HG02885 (cell line): ENCODE data around the gene FERMT1.
"Not testable (repeated sequence)": the region's sequence is repeated elsewhere in the genome, so short reads cannot be mapped to it uniquely, and the experiment has no call there.

Experiments
- ATAC-seq: cut with Tn5 transposase; IDR thresholded peaks from one replicate; pipeline ENCODE4 v1.9.1; 2021; ENCODE audit warnings: mild to moderate bottlenecking; ENCODE audit not compliant: unreplicated experiment, poor library complexity

The FERMT1 gene

DNA sequence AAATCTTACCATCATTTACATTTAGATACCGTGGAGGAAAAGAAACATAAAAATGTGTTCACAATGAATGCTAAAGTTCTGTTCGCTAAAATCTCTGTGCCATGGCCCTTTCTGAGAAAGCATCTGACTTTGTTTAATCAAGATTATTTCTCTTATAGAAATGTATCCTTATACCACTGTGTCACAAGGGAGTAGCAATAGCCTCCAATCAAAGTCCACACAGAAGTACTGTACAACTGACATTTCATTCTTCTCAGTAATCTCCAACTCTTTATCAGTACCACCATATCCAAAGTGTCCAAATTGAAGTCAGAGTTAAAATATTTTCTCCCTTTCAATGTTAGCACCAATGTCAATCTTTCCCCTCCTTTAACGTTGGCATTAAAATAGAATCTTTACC is 6.1 kb downstream of the FERMT1 start:
- no peak for ATAC-seq

GRCh38 chr20:6115221-6115895 is 7.5 kb downstream of the FERMT1 start:
- no peak for ATAC-seq

GRCh38 chr20:6114696-6115095 is 8.1 kb downstream of the FERMT1 start:
- ATAC-seq: no peak

DNA sequence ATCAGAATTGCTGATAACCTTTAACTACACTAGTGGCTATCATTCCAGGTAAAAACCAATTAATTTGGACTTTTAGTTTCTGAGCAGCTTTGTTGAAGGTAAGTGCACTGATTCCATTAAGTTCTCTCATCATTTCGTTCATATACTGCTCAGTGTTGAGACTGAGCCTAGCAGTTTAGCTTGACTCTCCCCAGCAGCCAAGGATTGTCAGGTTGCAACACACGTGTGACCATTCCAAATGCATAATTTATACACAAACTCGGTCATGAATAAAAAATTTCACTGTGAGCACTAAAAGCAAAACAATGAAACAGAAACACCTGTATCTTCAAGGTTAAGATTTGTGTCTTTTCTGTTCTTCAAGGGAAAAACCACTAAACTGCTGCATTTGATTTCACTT is 8.9 kb downstream of the FERMT1 start:
- ATAC-seq: no peak

GRCh38 chr20:6112965-6113364 is 9.9 kb downstream of the FERMT1 start:
- not testable (repeated sequence) for ATAC-seq

GRCh38 chr20:6108330-6108729 is 14.5 kb downstream of the FERMT1 start:
- ATAC-seq: no peak

GRCh38 chr20:6104493-6105188 is 18.2 kb downstream of the FERMT1 start:
- ATAC-seq: no peak

- no peak for ATAC-seq
Measured at GRCh38 chr20:6103301-6103700, 19.5 kb downstream of the FERMT1 start.

GRCh38 chr20:6101346-6101745 is 21.5 kb downstream of the FERMT1 start:
- no peak for ATAC-seq

- ATAC-seq: no peak
Measured at GRCh38 chr20:6100246-6100645, 22.6 kb downstream of the FERMT1 start.

DNA sequence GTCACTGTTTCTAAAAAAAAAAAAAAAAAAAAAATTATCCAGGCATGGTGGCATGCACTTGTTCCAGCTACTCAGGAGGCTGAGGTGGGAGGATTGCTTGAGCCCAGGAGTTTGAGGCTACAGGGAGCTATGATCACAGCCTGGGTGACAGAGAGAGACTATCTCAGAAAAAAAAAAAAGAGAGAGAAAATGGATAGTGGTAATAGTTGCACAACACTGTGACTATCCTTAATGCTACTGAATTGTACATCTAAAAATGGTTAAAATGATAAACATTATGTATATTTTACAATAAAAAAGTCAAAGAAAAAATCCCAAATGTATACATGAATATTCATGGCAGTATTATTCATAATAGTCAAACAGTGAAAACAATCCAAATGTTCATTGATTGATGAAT is 23.0 kb downstream of the FERMT1 start:
- no peak for ATAC-seq

DNA sequence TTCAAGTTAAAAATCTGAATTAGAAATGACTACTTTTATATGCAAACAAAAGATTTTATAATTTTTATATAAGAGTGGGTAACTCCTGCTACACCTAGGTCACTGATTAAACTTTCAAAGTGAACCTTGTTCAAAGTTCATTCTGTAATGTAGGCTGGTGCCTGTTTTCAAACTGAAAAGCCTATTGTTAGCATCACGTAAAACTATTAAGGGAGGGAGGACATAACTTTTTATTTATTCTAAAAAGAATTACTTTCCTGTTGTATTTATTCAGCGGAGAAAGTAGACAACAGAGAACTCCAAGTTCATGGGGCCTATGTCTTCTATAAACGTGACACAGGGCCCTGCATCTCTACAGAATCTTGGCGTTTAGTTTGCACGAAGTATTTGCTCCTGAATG is 27.4 kb downstream of the FERMT1 start:
- no peak for ATAC-seq

DNA sequence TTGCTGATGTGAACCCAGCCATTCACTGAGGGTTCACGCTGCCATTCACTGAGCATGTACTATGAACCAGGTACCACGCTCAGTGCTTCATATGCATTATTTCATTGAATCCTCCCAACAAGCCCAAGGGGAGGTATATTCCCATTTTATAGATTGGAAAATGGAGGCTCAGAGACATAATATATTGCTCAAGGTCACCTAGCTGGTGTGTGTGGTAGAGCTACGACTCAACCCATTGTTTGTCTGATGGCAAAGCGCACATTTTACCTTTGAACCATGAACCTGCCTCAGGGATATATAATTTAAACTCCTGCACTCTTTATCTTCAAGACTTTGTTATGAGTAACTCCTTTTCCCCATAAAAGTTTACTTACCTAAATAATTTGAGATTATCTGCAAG is 28.3 kb downstream of the FERMT1 start:
- ATAC-seq: no peak

GRCh38 chr20:6094063-6094462 is 28.8 kb downstream of the FERMT1 start:
- ATAC-seq: no peak

GRCh38 chr20:6091661-6092060 is 31.2 kb downstream of the FERMT1 start:
- no peak for ATAC-seq

GRCh38 chr20:6086868-6087267 is 36.0 kb downstream of the FERMT1 start:
- ATAC-seq: no peak

DNA sequence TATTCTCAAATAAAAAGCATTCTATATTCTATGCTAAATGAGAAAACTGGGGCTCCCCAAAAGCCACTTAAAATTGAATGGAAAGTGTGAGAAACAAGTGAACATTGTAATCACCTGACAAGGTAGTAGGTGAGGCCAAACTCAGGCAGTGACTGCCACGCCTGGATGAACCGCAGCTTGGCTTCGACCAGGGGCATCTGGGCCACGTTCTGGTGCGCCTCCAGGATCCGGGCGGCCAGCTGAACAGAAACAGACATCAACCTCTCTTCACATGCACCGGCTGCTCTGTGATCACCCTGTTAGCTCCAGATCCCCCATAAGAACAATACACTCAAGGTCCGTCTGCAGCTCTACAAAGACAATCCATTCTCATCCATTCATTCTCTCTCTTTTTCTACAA is 38.9 kb downstream of the FERMT1 start:
- ATAC-seq: no peak

DNA sequence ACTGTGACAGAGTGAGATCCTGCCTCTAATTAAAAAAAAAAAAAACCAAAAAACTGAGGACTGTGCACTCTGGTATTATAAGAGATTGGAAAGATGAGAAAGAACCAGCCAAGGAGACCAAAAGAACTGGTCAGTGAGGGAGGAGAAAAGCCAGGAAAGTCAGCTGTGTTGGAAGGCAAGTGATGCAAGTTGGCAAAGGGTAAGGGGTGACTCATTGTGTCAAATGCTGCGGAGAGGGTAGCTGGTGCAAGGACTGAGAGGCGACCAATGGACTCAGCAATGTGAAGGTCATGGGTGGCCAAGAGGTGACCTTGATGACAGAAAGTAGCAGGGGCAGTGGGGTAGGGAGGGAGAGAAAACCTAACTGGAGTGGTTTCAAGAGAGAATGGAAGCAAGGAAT is 41.6 kb downstream of the FERMT1 start:
- no peak for ATAC-seq

DNA sequence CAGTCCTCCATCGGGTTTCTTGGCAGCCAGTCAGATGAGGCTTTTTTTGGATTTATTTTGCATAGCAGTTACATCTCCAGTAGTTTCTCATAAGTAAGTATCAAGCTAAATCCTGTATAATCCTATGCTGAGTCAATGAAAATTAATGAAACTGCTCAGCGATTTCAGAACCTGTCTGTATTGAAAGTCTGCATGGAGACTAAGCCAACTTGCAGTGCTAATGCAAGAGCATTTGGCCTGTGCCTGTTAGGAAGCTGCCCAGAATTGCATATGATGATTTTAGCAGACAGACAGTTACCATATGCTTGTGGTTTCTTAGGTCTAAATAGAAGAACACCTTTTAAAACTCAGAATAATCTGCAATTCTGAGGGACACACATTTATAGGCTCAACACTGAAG is 43.8 kb downstream of the FERMT1 start:
- no peak for ATAC-seq

- ATAC-seq: no peak
Measured at GRCh38 chr20:6075428-6076219, 47.2 kb downstream of the FERMT1 start.

DNA sequence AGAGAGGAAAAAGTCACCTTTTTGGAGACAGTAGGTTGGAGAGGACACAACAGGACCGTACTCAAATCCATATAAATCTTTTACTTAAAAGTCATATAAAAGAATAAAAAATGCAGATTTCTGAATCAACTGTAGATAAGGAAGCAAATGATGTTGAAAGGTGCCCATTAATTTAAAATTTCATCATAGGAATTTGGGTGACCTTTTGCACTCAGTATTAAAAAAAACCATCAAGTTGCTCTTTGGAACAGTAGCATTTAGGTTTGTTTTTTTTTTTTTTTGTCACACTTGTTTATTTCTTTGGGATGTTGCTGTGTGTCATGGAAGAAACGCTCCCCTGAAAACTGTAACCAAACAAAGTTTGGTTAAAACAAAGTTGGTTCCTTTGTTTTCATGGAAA is 48.0 kb downstream of the FERMT1 start:
- no peak for ATAC-seq
